Prostate gland (tissue), 2 donors: ENCODE measurements around the gene ZNF691.

Experiments
- CTCF ChIP-seq, 4 experiments: fragments of 200-600 bp in 2 of 4; fragments of 450-650 bp in 2 of 4; sonication (generic) in 2 of 4; IDR thresholded peaks; 1 replicate in 3 of 4; 2 replicates in 1 of 4; pipeline ENCODE4 v1.5.1; 2016 to 2019; ENCODE audit warnings: antibody characterized with exemption in 4 of 4, mild to moderate bottlenecking in 2 of 4, moderate library complexity in 2 of 4
- POLR2A ChIP-seq: fragments of 450-650 bp; IDR thresholded peaks from one replicate; pipeline ENCODE4 v1.6.1; 2016; ENCODE audit warnings: antibody characterized with exemption, mild to moderate bottlenecking
- POLR2AphosphoS5 ChIP-seq: sonication (generic); formaldehyde crosslinking; IDR thresholded peaks from one replicate; pipeline ENCODE4 v1.6.1; 2017; ENCODE audit warnings: antibody characterized with exemption

DNA sequence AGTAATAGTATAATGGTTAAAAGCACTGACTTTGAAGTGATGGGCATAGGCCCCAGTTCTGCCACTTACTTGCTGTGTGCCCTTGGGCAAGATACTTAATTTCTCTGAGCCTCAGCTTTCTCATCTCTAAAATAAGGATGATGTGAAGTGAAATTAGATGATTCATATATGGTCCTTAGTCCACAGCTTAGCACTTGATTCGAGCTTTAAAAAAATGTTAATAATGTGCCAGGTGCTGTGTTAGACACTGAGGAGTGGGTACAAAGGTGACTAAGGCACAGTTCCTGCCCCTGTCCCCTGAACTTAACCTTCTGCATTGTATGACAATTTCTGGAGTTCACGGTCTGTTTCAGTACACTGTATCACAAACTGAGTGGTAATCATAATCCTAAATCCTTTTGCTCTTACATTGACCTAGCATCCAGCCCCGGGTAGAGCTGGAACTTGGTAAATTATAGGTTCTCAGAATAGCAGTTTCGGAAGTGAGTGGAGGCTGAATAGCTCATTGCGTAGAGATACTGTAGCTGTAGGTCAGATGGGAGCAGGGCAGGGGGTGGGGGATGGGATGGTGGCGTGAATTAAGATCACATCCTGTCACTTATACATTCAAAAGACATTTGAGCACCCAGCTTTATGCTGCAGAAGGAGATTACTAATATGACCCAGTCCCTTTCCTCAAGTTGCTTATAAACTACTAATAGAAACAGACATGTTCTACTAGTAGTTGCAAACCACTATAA is 1.5 kb downstream of the ZNF691 start:
- TF ChIP-seq CTCF (IDR thresholded peaks at IDR 0.05) (no peak), POLR2A (no peak), POLR2AphosphoS5 (no peak)
